HFF-Myc (cell line): Measurements from ENCODE around the gene AGA.

Source experiments
- DNase-seq: peaks from one replicate; pipeline ENCODE4 v3.0.0-alpha.2; 2011; ENCODE audit warnings: low read depth; ENCODE audit errors: extremely low read depth
- H3K4me3 ChIP-seq: replicated peaks from 2 replicates; pipeline ENCODE4 v1.5.1; 2011; ENCODE audit warnings: low read depth, mild to moderate bottlenecking, control low read depth, low read length
- TF ChIP-seq, protein P1 (sequence below): IDR thresholded peaks from 2 replicates; pipeline ENCODE4 v1.5.1; 2012; ENCODE audit warnings: mild to moderate bottlenecking, low read depth, low read length, control low read depth; ENCODE audit errors: missing control alignments

AGA gene

DNA sequence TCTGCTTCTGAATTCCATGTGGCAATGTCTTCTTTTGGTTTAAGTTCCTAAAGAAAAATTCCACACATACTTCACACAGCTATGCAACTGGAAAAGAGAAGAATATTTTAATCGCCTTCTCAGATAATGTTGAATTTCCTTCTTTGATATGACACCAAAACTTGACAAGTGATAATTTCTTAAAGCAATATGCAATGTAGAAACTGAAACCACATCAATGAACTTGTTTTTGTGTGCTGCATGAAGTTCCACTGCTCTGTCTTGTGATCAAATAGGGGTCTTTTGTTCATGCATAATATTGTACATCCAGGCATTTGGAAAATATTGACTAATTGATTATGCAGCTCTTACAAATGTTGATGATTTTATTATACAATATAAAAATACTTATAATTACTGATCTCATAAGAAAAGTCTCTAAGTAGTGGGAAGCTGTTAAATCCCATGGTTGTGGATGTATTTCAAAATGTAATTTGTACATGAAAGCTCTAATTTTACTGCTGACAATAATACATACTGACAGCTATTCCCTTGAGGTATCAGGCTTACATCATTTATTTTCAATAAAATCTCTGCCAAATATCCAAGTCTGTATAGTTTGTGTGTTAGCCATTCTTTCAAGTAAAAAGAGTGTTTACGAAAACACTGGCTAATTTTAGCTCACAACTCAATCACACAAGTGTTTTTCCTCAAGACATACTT lies 56.5 kb downstream of the AGA start:
- no peak for DNase-seq
- TF ChIP-seq, protein P1, sequence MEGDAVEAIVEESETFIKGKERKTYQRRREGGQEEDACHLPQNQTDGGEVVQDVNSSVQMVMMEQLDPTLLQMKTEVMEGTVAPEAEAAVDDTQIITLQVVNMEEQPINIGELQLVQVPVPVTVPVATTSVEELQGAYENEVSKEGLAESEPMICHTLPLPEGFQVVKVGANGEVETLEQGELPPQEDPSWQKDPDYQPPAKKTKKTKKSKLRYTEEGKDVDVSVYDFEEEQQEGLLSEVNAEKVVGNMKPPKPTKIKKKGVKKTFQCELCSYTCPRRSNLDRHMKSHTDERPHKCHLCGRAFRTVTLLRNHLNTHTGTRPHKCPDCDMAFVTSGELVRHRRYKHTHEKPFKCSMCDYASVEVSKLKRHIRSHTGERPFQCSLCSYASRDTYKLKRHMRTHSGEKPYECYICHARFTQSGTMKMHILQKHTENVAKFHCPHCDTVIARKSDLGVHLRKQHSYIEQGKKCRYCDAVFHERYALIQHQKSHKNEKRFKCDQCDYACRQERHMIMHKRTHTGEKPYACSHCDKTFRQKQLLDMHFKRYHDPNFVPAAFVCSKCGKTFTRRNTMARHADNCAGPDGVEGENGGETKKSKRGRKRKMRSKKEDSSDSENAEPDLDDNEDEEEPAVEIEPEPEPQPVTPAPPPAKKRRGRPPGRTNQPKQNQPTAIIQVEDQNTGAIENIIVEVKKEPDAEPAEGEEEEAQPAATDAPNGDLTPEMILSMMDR: no peak
- no peak overlapping the region for H3K4me3 ChIP-seq

DNA sequence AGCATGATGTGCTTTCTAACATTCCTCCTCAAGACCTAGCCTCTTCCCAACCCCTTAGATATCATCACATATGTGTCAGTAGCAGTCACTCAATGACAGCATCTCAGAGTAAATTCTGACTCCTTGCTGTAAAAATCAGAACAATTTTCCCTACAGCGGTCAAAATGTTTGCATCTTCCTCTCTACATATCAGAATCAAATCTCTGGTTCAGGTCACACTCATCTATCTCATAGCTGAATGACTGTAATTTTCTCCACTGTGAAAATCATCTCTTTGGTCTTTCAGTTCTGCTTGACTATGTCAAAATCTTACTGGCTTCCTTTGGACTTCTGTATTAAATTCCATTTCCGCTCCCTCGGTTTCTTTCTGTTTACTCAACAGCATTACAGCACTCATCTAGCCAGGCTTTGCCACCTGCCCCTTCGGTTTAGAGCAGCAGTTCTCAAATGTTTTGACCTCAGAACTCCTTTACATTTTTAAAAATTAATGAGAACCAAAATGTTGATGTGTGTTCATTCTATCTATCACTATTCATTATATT lies 57.3 kb downstream of the AGA start:
- no peak overlapping the region for H3K4me3 ChIP-seq
- no peak for DNase-seq
- TF ChIP-seq, protein P1: no peak

DNA sequence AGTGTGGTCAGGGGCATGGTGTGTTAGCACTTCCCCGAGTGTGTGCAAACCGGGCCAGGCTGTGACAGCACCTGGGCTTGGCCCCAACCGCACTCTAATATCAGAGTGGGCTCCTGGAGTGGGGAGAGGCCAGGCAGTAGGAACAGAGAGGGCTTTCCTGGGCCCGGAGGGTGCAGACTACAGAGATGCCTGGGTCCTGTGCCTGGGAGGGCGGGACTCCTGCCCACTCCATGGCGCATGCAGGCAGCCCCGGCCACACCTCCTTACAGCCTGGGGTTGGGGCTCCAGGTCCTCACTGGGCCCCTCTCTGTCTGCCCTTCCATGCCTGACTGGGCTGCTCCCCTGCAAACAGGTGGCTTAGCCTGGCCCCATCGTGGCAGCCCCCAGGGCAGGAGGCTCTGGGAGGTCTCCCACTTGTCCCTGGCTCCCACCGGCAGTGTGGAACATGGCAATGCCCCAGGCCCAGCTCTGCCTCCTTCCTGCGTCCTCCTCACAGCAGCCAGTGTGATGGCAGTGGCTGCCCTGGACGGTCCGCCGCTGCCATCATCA lies 60.4 kb downstream of the AGA start:
- no peak for DNase-seq
- TF ChIP-seq, protein P1: no peak
- no peak overlapping the region for H3K4me3 ChIP-seq
